Measurements from ENCODE around the gene SLC25A22. TPM values are rescaled to one million over a fixed set of nuclear protein-coding genes. Genes with fewer than 3 reads are reported as not detected.
A peak's percentile ranks its signal among the peaks of the same experiment; 100 is the strongest.

Gene SLC25A22
- total and polyA plus RNA-seq, 9 of the 15 experiments (the other 6 are each of a cell fraction or from before 2014, with no cell fraction given) = 0.41 to 55.4 (median 11.4) TPM

DNA sequence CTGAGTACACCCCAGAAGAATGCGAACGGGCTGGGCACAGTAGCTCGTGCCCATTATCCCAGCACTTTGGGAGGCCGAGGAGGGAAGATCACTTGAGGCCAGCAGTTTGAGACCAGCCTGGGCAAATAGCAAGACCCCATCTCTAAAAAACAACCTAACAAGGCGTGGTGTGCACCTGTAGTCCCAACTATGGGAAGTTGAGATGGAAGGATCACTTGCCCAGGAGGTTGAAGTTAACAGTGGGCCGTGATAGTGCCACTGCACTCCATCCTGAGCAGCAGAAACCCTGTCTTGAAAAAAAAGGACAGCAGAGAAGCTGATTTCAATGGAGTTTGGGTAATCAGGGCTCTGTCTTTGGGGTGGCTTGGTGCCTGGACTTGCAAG lies 15.0 kb upstream of the SLC25A22 start (continued):
- no peak for TF ChIP-seq NFRKB (IDR thresholded peaks at IDR 0.05; ENCODE audit: low read depth)
- no peak for TF ChIP-seq SIN3B (IDR thresholded peaks at IDR 0.05; ENCODE audit: low read depth)
- no peak for TF ChIP-seq TCF7 (IDR thresholded peaks at IDR 0.05; ENCODE audit: borderline replicate concordance)
- 0 out of 2 replicates have a peak, but pooled peaks have one; percentile 41 for TF ChIP-seq PML (IDR thresholded peaks at IDR 0.05; ENCODE audit: low read length)
- no peak for TF ChIP-seq HINFP (tag; conservative IDR thresholded peaks at IDR 0.05; ENCODE audit: low read depth)
- no peak for TF ChIP-seq ATF1 (CRISPR knock-in tag; IDR thresholded peaks at IDR 0.05)
- TF ChIP-seq ATF1 (tag; IDR thresholded peaks at IDR 0.05) = no peak
- TF ChIP-seq HDAC2 (IDR thresholded peaks at IDR 0.05) = no peak
- TF ChIP-seq PRPF4 (IDR thresholded peaks at IDR 0.05; ENCODE audit: insufficient read depth, low read depth, low read length, poor library complexity, severe bottlenecking) = no peak
- no peak for TF ChIP-seq GATAD2A (IDR thresholded peaks at IDR 0.05)
- no peak for TF ChIP-seq DPF2 (IDR thresholded peaks at IDR 0.05)
- TF ChIP-seq ARID1B (IDR thresholded peaks at IDR 0.05) = no peak
- TF ChIP-seq ZKSCAN8 (CRISPR knock-in tag; IDR thresholded peaks at IDR 0.05) = no peak
- TF ChIP-seq ZBED1 (IDR thresholded peaks at IDR 0.05) = no peak
- TF ChIP-seq, protein P1, sequence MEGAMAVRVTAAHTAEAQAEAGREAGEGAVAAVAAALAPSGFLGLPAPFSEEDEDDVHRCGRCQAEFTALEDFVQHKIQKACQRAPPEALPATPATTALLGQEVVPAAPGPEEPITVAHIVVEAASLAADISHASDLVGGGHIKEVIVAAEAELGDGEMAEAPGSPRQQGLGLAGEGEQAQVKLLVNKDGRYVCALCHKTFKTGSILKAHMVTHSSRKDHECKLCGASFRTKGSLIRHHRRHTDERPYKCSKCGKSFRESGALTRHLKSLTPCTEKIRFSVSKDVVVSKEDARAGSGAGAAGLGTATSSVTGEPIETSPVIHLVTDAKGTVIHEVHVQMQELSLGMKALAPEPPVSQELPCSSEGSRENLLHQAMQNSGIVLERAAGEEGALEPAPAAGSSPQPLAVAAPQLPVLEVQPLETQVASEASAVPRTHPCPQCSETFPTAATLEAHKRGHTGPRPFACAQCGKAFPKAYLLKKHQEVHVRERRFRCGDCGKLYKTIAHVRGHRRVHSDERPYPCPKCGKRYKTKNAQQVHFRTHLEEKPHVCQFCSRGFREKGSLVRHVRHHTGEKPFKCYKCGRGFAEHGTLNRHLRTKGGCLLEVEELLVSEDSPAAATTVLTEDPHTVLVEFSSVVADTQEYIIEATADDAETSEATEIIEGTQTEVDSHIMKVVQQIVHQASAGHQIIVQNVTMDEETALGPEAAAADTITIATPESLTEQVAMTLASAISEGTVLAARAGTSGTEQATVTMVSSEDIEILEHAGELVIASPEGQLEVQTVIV (CRISPR knock-in tag; IDR thresholded peaks at IDR 0.05; ENCODE audit: borderline replicate concordance) = no peak
- 0 out of 2 replicates have a peak, but pooled peaks have one; percentile 4 for TF ChIP-seq SP1 (CRISPR knock-in tag; IDR thresholded peaks at IDR 0.05)
- TF ChIP-seq ZNF695 (CRISPR knock-in tag; IDR thresholded peaks at IDR 0.05) = no peak; the same call in 1 of the 2 replicates
- no peak for TF ChIP-seq ZNF512 (tag; IDR thresholded peaks at IDR 0.05)
- no peak for TF ChIP-seq PRDM10 (IDR thresholded peaks at IDR 0.05; ENCODE audit: partially characterized antibody)
- no peak for TF ChIP-seq MAFG (tag; conservative IDR thresholded peaks at IDR 0.05)

All from K562 (cell line).